K562 (cell line): Measurements from ENCODE around the gene VKORC1. TPM values are rescaled to one million over a fixed set of nuclear protein-coding genes. Genes with fewer than 3 reads are reported as not detected.

ENCODE experiments used
- ATAC-seq: fragments of 200-7000 bp; cut with Tn5 transposase; 3 replicates; pipeline ENCODE4 v1.9.1; 2020; ENCODE audit warnings: moderate library complexity
- BruUV-seq: library from RNA; stranded (reverse); fragments of 400-500 nt; replicated peaks from 2 replicates; lab custom pipeline; 2021; lab: Mats Ljungman, UMichigan
- CTCF ChIA-PET: fragments of 300-600 bp; formaldehyde crosslinking; extraction: SDS; loops from one replicate; lab custom pipeline; 2021; ENCODE audit warnings: low intra/inter-chr PET ratio; lab: Yijun Ruan, JAX
- POLR2A ChIA-PET: fragments of 300-600, 350-650 bp; sonication (Branson Sonifier 250); formaldehyde crosslinking; extraction: SDS; loops from one replicate; lab custom pipeline; 2021; ENCODE audit warnings: antibody characterized with exemption, inconsistent platforms; lab: Yijun Ruan, JAX
- DNase-seq, 4 experiments: peaks; one replicate each; pipeline versions ENCODE4 v3.0.0 to v3.0.0-alpha.2; 2011 to 2018; ENCODE audit warnings: low spot score in 3 of 4, mixed read lengths in 3 of 4; ENCODE audit errors: extremely low read depth in 1 of 4
- FAIRE-seq: peaks from 2 replicates; lab custom pipeline; 2011; peaks lifted over from hg19 to GRCh38; lab: Jason Lieb, UNC
- H2AFZ ChIP-seq: 2 replicates; pipeline ENCODE4 v1.6.0; 2011; ENCODE audit warnings: low read depth, low read length, control low read depth, inconsistent platforms
- H3K27ac ChIP-seq: fragments of 200-600 bp; 3 replicates; pipeline ENCODE4 v1.8.0; 2011; ENCODE audit warnings: low read depth, mild to moderate bottlenecking, control low read depth, inconsistent platforms, low read length, moderate library complexity, mixed read lengths; ENCODE audit errors: extremely low read depth
- H3K27me3 ChIP-seq, 2 experiments: fragments of 300-600 bp in 1 of 2; 2 replicates in 1 of 2; 3 replicates in 1 of 2; pipeline versions ENCODE4 v1.6.0 to v1.8.0; 2011; ENCODE audit warnings: inconsistent platforms in 2 of 2, low read length in 2 of 2, mild to moderate bottlenecking in 1 of 2, mixed read lengths in 1 of 2, moderate library complexity in 1 of 2; ENCODE audit not compliant: control insufficient read depth in 2 of 2, insufficient read depth in 2 of 2
- H3K36me3 ChIP-seq: fragments of 300-600 bp; 3 replicates; pipeline ENCODE4 v1.8.0; 2011; ENCODE audit warnings: mild to moderate bottlenecking, low read length, inconsistent platforms; ENCODE audit not compliant: control insufficient read depth, insufficient read depth
- H3K4me1 ChIP-seq, 2 experiments: fragments of 200-600 bp in 1 of 2; replicated peaks in 1 of 2; 2 replicates in 1 of 2; 3 replicates in 1 of 2; pipeline versions ENCODE4 v1.5.1 to v1.8.0; 2011; ENCODE audit warnings: inconsistent platforms in 2 of 2, low read length in 2 of 2, mild to moderate bottlenecking in 1 of 2, mixed read lengths in 1 of 2, moderate library complexity in 1 of 2; ENCODE audit not compliant: control insufficient read depth in 2 of 2, insufficient read depth in 2 of 2
- H3K4me2 ChIP-seq: 2 replicates; pipeline ENCODE4 v1.6.1; 2011; ENCODE audit warnings: low read length, control low read depth, inconsistent platforms, mixed read lengths; ENCODE audit not compliant: insufficient read depth
- H3K4me3 ChIP-seq: fragments of 200-600 bp; sonication (generic), shearing (Covaris generic); 2 replicates; pipeline ENCODE4 v1.5.1; 2016; ENCODE audit warnings: control low read depth, inconsistent platforms
- H3K79me2 ChIP-seq: fragments of 200-600 bp; 3 replicates; pipeline ENCODE4 v1.8.0; 2011; ENCODE audit warnings: low read length, inconsistent platforms; ENCODE audit not compliant: control insufficient read depth, insufficient read depth
- H3K9ac ChIP-seq, 2 experiments: 2 replicates each; pipeline versions ENCODE4 v1.6.0 to v1.6.1; 2011; ENCODE audit warnings: low read depth in 2 of 2, low read length in 2 of 2, control low read depth in 1 of 2, inconsistent platforms in 1 of 2, mild to moderate bottlenecking in 1 of 2, mixed read lengths in 1 of 2; ENCODE audit not compliant: insufficient read depth in 1 of 2
- H3K9me1 ChIP-seq: one replicate; pipeline ENCODE4 v1.6.0; 2011; ENCODE audit warnings: inconsistent platforms, mild to moderate bottlenecking, low read length, moderate library complexity; ENCODE audit not compliant: control insufficient read depth, insufficient read depth
- H3K9me3 ChIP-seq: replicated peaks from 2 replicates; pipeline ENCODE4 v1.5.1; 2011; ENCODE audit warnings: low read depth, low read length, inconsistent platforms; ENCODE audit not compliant: control insufficient read depth, insufficient read depth
- H4K20me1 ChIP-seq: replicated peaks from 2 replicates; pipeline ENCODE4 v1.6.1; 2011; ENCODE audit warnings: low read length, inconsistent platforms, mixed read lengths; ENCODE audit not compliant: control insufficient read depth, insufficient read depth
- ARID1B ChIP-seq: fragments of 450-650 bp; IDR thresholded peaks from 2 replicates; pipeline ENCODE4 v1.6.1; 2016; ENCODE audit warnings: antibody characterized with exemption, mild to moderate bottlenecking, inconsistent platforms
- FOXA1 ChIP-seq: fragments of 450-650 bp; IDR thresholded peaks from 2 replicates; pipeline ENCODE4 v1.6.1; 2016; ENCODE audit warnings: mild to moderate bottlenecking, borderline replicate concordance
- HDAC2 ChIP-seq: fragments of 450-650 bp; IDR thresholded peaks from 2 replicates; pipeline ENCODE4 v1.6.1; 2016; ENCODE audit warnings: mild to moderate bottlenecking
- KDM5B ChIP-seq: fragments of 200-600 bp; sonication (generic); IDR thresholded peaks from 2 replicates; pipeline ENCODE4 v1.6.1; 2012; ENCODE audit warnings: low read depth, mild to moderate bottlenecking, moderate library complexity, low read length, control low read depth, inconsistent platforms; ENCODE audit not compliant: insufficient replicate concordance
- KLF1 ChIP-seq: fragments of 450-650 bp; IDR thresholded peaks from 2 replicates; pipeline ENCODE4 v1.6.1; 2016; ENCODE audit warnings: missing genetic modification characterization, missing compliant biosample characterization
- MED1 ChIP-seq: sonication (generic); formaldehyde crosslinking; IDR thresholded peaks from 2 replicates; pipeline ENCODE4 v1.8.1; 2023; ENCODE audit warnings: missing genetic modification reagents, borderline replicate concordance
- RBM39 ChIP-seq: fragments of 200-400 bp; formaldehyde crosslinking; optimal IDR thresholded peaks from 2 replicates; pipeline ENCODE3; 2018; ENCODE audit warnings: low read depth, low read length
- SMARCA5 ChIP-seq: fragments of 450-650 bp; IDR thresholded peaks from 2 replicates; pipeline ENCODE4 v1.6.1; 2016
- ZFX ChIP-seq: sonication (generic); formaldehyde crosslinking; IDR thresholded peaks from 2 replicates; pipeline ENCODE4 v1.8.0; 2022; ENCODE audit warnings: mild to moderate bottlenecking, missing genetic modification reagents, moderate library complexity
- ZNF644 ChIP-seq: fragments of 200-800 bp; sonication (Bioruptor generic); IDR thresholded peaks from 2 replicates; pipeline ENCODE4 v1.6.1; 2016; ENCODE audit warnings: low read depth, missing genetic modification characterization, missing compliant biosample characterization
- ZNF75A ChIP-seq: fragments of 450-650 bp; formaldehyde crosslinking; IDR thresholded peaks from 2 replicates; pipeline ENCODE4 v1.4.0; 2020; ENCODE audit warnings: mild to moderate bottlenecking
- WGBS: fragments of 100-300 bp; shearing (Covaris generic); methylation state at CpG from one replicate; pipeline ENCODE4 v1.1.6; 2016; ENCODE audit warnings: low coverage, mixed read lengths; ENCODE audit not compliant: insufficient coverage; ENCODE audit errors: missing lambda C conversion rate; 5-methylcytosine and 5-hydroxymethylcytosine counted together
- in situ Hi-C: fragments of 300-500 bp; cut with MboI; formaldehyde crosslinking; loops from 4 replicates; pipeline ENCODE4 v1.15.0; 2018; ENCODE audit warnings: inconsistent platforms, mixed read lengths
- intact Hi-C: fragments of 100-400 bp; cut with micrococcal nuclease; formaldehyde crosslinking; loops from 2 replicates; pipeline ENCODE4 v1.14.2; 2022
- polyA plus RNA-seq, 8 experiments: library from polyadenylated mRNA; depleted of rRNA in 4 of 8; stranded (reverse) in 5 of 8; unstranded in 3 of 8; fragments of >200 nt; fragmentation: Nextera tagmentation in 2 of 8; fragmentation: Illumina TruSeq in 1 of 8; extraction: Ambion mirVana in 2 of 8; extraction: Trizol in 1 of 8; gene quantifications; 2 replicates each; pipeline versions ENCODE4 v1.2.1 to v1.2.3, GENCODE V29; 2011 to 2014; ENCODE audit warnings: inconsistent platforms in 1 of 8, missing spikeins in 1 of 8
- total RNA-seq, 7 experiments: library from RNA; depleted of rRNA in 6 of 7; stranded (reverse); fragments of >200 nt in 6 of 7; fragmentation: Illumina TruSeq in 2 of 7; extraction: Trizol in 2 of 7; gene quantifications; 2 replicates each; pipeline versions ENCODE4 v1.2.1 to v1.2.3, GENCODE V29; 2011 to 2021; ENCODE audit warnings: low replicate concordance in 1 of 7
- TF ChIP-seq, protein P1 (sequence below): fragments of 450-650 bp; IDR thresholded peaks from 2 replicates; pipeline ENCODE4 v1.7.0; 2016; ENCODE audit warnings: borderline replicate concordance
- TF ChIP-seq, protein P2 (sequence below): fragments of 450-650 bp; formaldehyde crosslinking; IDR thresholded peaks from 2 replicates; pipeline ENCODE4 v1.4.0; 2020; ENCODE audit warnings: mild to moderate bottlenecking, moderate library complexity
- TF ChIP-seq, protein P3 (sequence below): sonication (generic); formaldehyde crosslinking; IDR thresholded peaks from 2 replicates; pipeline ENCODE4 v1.8.0; 2023; ENCODE audit warnings: mild to moderate bottlenecking, missing genetic modification reagents
- TF ChIP-seq, protein P4 (sequence below): fragments of 250-450 bp; sonication (Bioruptor Pico); IDR thresholded peaks from 2 replicates; pipeline ENCODE4 v1.8.0; 2022; ENCODE audit warnings: moderate library complexity, mild to moderate bottlenecking, inconsistent platforms

The VKORC1 gene
- total and polyA plus RNA-seq, 9 of the 15 experiments (the other 6 are each of a cell fraction or from before 2014, with no cell fraction given), result 30.0 to 119 (median 62.1) TPM

DNA sequence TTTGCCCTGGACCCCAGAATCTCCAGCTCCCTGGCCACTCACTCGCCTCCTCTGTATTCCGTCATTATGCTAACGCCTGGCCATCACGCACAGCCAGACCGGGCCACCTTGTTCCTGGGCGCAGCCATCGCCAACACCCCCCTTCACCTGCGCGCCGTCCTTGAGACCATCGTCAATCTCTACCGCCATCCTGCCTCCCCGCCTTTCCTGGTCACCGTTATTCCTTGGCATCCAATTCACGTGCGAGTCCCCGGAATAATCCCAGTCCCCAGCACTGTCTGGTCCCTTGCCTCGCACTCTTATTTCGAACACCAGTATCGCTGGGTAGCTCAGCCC, 541 bp downstream of the VKORC1 start:
- ATAC-seq (peak; percentile 35), FAIRE-seq (no peak), DNase-seq (peak in 2 of 4 experiments; percentile 26 to 40)
- peak overlapping the region; percentile 79 for H3K4me3 ChIP-seq
- BruUV-seq, result TSS peak; percentile 63
- H3K36me3 ChIP-seq, result peaks cover 26% of the 10 kb centered on the region; the same call in 2 of the 3 replicates
- CTCF ChIA-PET, result interaction anchor here (0.9 kb wide), 1 partner anchor 109 kb away, joined by 3 read pairs; the partner anchor contains the start of gene HSD3B7
- in situ Hi-C loops (no loop called here), intact Hi-C loops (loop anchor here (1.0 to 10.0 kb wide), 3 partner anchors 48 to 139 kb away; partner anchors contain the start of genes HSD3B7 and SETD1A)
- peak overlapping the region; percentile 73 to 94 for H3K9ac ChIP-seq
- 0 out of 2 replicates have a peak, but pooled peaks cover 4% of the 10 kb centered on the region for H3K9me3 ChIP-seq
- no peaks in the 10 kb centered on the region for H3K27me3 ChIP-seq
- peaks cover 8% of the 10 kb centered on the region; the same call in 1 of the 2 replicates for H4K20me1 ChIP-seq
- peak overlapping the region; percentile 70 for H3K27ac ChIP-seq
- H3K9me1 ChIP-seq, result peaks cover 6% of the 10 kb centered on the region
- POLR2A ChIA-PET, result interaction anchor here (0.5 to 3.3 kb wide), 11 partner anchors 10 to 1216 kb away, joined by 3 to 15 read pairs (median 4); partner anchors contain the start of genes FUS and KAT8
- TF ChIP-seq KDM5B (no peak), HDAC2 (no peak), SMARCA5 (peak; percentile 64; the same call in 1 of the 2 replicates), ZNF644 (no peak), ZNF75A (CRISPR knock-in tag) (no peak), KLF1 (tag) (no peak), ARID1B (peak; percentile 20), FOXA1 (no peak), MED1 (CRISPR knock-in tag) (no peak), ZFX (CRISPR knock-in tag) (no peak), RBM39 (no peak)
- TF ChIP-seq, protein P1, sequence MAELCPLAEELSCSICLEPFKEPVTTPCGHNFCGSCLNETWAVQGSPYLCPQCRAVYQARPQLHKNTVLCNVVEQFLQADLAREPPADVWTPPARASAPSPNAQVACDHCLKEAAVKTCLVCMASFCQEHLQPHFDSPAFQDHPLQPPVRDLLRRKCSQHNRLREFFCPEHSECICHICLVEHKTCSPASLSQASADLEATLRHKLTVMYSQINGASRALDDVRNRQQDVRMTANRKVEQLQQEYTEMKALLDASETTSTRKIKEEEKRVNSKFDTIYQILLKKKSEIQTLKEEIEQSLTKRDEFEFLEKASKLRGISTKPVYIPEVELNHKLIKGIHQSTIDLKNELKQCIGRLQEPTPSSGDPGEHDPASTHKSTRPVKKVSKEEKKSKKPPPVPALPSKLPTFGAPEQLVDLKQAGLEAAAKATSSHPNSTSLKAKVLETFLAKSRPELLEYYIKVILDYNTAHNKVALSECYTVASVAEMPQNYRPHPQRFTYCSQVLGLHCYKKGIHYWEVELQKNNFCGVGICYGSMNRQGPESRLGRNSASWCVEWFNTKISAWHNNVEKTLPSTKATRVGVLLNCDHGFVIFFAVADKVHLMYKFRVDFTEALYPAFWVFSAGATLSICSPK, result 0 out of 2 replicates have a peak, but pooled peaks have one; percentile 77
- TF ChIP-seq, protein P2, sequence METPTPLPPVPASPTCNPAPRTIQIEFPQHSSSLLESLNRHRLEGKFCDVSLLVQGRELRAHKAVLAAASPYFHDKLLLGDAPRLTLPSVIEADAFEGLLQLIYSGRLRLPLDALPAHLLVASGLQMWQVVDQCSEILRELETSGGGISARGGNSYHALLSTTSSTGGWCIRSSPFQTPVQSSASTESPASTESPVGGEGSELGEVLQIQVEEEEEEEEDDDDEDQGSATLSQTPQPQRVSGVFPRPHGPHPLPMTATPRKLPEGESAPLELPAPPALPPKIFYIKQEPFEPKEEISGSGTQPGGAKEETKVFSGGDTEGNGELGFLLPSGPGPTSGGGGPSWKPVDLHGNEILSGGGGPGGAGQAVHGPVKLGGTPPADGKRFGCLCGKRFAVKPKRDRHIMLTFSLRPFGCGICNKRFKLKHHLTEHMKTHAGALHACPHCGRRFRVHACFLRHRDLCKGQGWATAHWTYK (CRISPR knock-in tag), result no peak
- TF ChIP-seq, protein P3, sequence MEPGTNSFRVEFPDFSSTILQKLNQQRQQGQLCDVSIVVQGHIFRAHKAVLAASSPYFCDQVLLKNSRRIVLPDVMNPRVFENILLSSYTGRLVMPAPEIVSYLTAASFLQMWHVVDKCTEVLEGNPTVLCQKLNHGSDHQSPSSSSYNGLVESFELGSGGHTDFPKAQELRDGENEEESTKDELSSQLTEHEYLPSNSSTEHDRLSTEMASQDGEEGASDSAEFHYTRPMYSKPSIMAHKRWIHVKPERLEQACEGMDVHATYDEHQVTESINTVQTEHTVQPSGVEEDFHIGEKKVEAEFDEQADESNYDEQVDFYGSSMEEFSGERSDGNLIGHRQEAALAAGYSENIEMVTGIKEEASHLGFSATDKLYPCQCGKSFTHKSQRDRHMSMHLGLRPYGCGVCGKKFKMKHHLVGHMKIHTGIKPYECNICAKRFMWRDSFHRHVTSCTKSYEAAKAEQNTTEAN (CRISPR knock-in tag), result no peak
- TF ChIP-seq, protein P4, sequence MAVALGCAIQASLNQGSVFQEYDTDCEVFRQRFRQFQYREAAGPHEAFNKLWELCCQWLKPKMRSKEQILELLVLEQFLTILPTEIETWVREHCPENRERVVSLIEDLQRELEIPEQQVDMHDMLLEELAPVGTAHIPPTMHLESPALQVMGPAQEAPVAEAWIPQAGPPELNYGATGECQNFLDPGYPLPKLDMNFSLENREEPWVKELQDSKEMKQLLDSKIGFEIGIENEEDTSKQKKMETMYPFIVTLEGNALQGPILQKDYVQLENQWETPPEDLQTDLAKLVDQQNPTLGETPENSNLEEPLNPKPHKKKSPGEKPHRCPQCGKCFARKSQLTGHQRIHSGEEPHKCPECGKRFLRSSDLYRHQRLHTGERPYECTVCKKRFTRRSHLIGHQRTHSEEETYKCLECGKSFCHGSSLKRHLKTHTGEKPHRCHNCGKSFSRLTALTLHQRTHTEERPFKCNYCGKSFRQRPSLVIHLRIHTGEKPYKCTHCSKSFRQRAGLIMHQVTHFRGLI (CRISPR knock-in tag), result no peak
- peak overlapping the region; percentile 96 for H3K4me2 ChIP-seq
- under 1% methylated on average over 16 of the region's 20 CpGs for WGBS
- peak overlapping the region; percentile 90 for H2AFZ ChIP-seq
- H3K4me1 ChIP-seq, result peaks cover 17 to 32% of the 10 kb centered on the region in 2 experiments; a peak in 4 of 5 replicates
- peaks cover 22% of the 10 kb centered on the region for H3K79me2 ChIP-seq
